Right cardiac atrium (tissue), 5 donors: ENCODE results near the gene INAFM1. TPM values are rescaled to one million over a fixed set of nuclear protein-coding genes. Genes with fewer than 3 reads are reported as not detected.
"Not testable (repeated sequence)": the region's sequence is repeated elsewhere in the genome, so short reads cannot be mapped to it uniquely, and the experiment has no call there.

ENCODE experiments used
- ATAC-seq, 2 donors: fragments of 200-7000 bp; cut with Tn5 transposase; one replicate each; pipeline versions ENCODE4 v1.8.0 to v1.9.1; 2020; ENCODE audit warnings: moderate library complexity in 2 of 2, mild to moderate bottlenecking in 1 of 2
- DNase-seq, 3 donors: peaks; one replicate each; pipeline ENCODE4 v3.0.0-alpha.2; 2020
- H3K27ac ChIP-seq: one replicate; pipeline ENCODE4 v1.5.1; 2013; ENCODE audit warnings: mild to moderate bottlenecking, low read length, control low read depth, moderate library complexity
- H3K27me3 ChIP-seq: one replicate; pipeline ENCODE4 v1.6.1; 2013; ENCODE audit not compliant: control insufficient read depth, insufficient read depth
- H3K4me1 ChIP-seq: one replicate; pipeline ENCODE4 v1.6.1; 2013; ENCODE audit warnings: low read length; ENCODE audit not compliant: control insufficient read depth, insufficient read depth
- H3K4me3 ChIP-seq: one replicate; pipeline ENCODE4 v1.5.1; 2013; ENCODE audit warnings: low read length, control low read depth
- H3K9me3 ChIP-seq: one replicate; pipeline ENCODE4 v1.6.1; 2013; ENCODE audit warnings: low read length; ENCODE audit not compliant: control insufficient read depth
- WGBS: extraction: QIAGEN DNeasy Blood & Tissue Kit; methylation state at CpG from one replicate; pipeline ENCODE4 v1.1.7; 2013; 5-methylcytosine and 5-hydroxymethylcytosine counted together
- intact Hi-C, 4 donors: fragments of 100-400 bp; cut with DNase I; formaldehyde crosslinking; loops; one replicate each; pipeline versions ENCODE4 v1.11.0 to v1.14.0; 2022 to 2023
- polyA plus RNA-seq: library from polyadenylated mRNA; stranded (reverse); fragments of 200-250 nt; gene quantifications from one replicate; pipeline ENCODE4 v1.2.3, GENCODE V29; 2013
- total RNA-seq, 4 donors: library from RNA; stranded (reverse); fragmentation: NEBNext Ultra II Directional; extraction: Animal tissue kit (Norgen Biotek cat#: 25700); gene quantifications; one replicate each; pipeline ENCODE4 v1.2.1, GENCODE V29; 2021
- donor health status: healthy with polysubstance abuse.
- donor health status: DM: no; HTN: yes; CAD: no.
- donor health status: DM: no; HTN: no; CAD: no.
- donor health status: DM: no; HTN: yes; CAD: no; lungs with severe emphysema.
- donor health status: DM: yes; HTN: yes; CAD: no.

The INAFM1 gene
- total and polyA plus RNA-seq, 5 donors: 7.0 to 16.9 (median 14.1) TPM

GRCh38 chr19:47300867-47301266, 26.2 kb downstream of the INAFM1 start:
- intact Hi-C loops, H3K4me3 ChIP-seq, ATAC-seq, H3K9me3 ChIP-seq, H3K27me3 ChIP-seq, H3K4me1 ChIP-seq, DNase-seq, H3K27ac ChIP-seq: not testable (repeated sequence)
- 90% methylated on average over 14 of the region's 14 CpGs for WGBS

GRCh38 chr19:47302249-47302648, 27.6 kb downstream of the INAFM1 start:
- DNase-seq (no peak), ATAC-seq (no peak)
- no peaks in the 10 kb centered on the region for H3K9me3 ChIP-seq
- no peak overlapping the region for H3K27ac ChIP-seq
- no peaks in the 10 kb centered on the region for H3K4me1 ChIP-seq
- no peaks in the 10 kb centered on the region for H3K27me3 ChIP-seq
- no peak overlapping the region for H3K4me3 ChIP-seq
- WGBS: 90% methylated on average over 10 of the region's 10 CpGs
- intact Hi-C loops: no loop called here

- no peak overlapping the region for H3K27ac ChIP-seq
- H3K27me3 ChIP-seq: no peaks in the 10 kb centered on the region
- WGBS: 65% methylated on average over 6 of the region's 6 CpGs
- H3K4me3 ChIP-seq: no peak overlapping the region
- DNase-seq (no peak), ATAC-seq (no peak)
- no peaks in the 10 kb centered on the region for H3K4me1 ChIP-seq
- intact Hi-C loops: no loop called here
- no peaks in the 10 kb centered on the region for H3K9me3 ChIP-seq
Measured at GRCh38 chr19:47303966-47304365, 29.3 kb downstream of the INAFM1 start.

- ATAC-seq: peak; percentile 33 to 51
- H3K27me3 ChIP-seq: no peaks in the 10 kb centered on the region
- H3K4me1 ChIP-seq: no peaks in the 10 kb centered on the region
- intact Hi-C loops: no loop called here
- no peak overlapping the region for H3K4me3 ChIP-seq
- no peak overlapping the region for H3K27ac ChIP-seq
- WGBS: 9% methylated on average over 14 of the region's 14 CpGs
- DNase-seq: peak; percentile 56 to 87 (median 86)
- no peaks in the 10 kb centered on the region for H3K9me3 ChIP-seq
Measured at GRCh38 chr19:47305309-47305751, 30.6 kb downstream of the INAFM1 start.

DNA sequence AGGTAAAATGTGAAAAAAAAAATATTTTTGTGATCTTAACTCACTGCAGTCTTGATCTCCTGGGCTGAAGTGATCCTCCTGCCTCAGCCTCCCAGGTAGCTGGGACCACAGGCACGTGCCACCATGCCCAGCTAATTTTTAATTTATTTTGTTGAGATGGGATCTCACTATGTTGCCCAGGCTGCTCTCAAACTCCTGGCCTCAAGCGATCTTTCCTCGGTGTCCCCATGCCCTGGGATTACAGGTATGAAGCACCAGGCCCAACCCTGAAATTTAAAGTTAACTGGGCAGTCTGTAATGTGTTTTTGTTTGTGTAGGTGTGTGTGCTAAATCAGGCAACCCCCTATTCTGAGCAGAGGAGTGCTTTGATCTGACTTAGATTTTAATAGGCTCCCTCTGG, 31.6 kb downstream of the INAFM1 start:
- no peak overlapping the region for H3K4me3 ChIP-seq
- no peaks in the 10 kb centered on the region for H3K27me3 ChIP-seq
- intact Hi-C loops: no loop called here
- ATAC-seq: no peak
- DNase-seq: no peak
- 89% methylated on average over 3 of the region's 3 CpGs for WGBS
- H3K27ac ChIP-seq: no peak overlapping the region
- H3K9me3 ChIP-seq: no peaks in the 10 kb centered on the region
- H3K4me1 ChIP-seq: no peaks in the 10 kb centered on the region

- Histone ChIP-seq H3K4me3 (no peak overlapping the region), H3K27ac (no peak overlapping the region), H3K4me1 (no peaks in the 10 kb centered on the region), H3K9me3 (no peaks in the 10 kb centered on the region), H3K27me3 (no peaks in the 10 kb centered on the region)
- DNase-seq (no peak), ATAC-seq (no peak)
- intact Hi-C loops: no loop called here
- WGBS: 56% methylated on average over 8 of the region's 8 CpGs
Measured at GRCh38 chr19:47309038-47309437, 34.4 kb downstream of the INAFM1 start.

GRCh38 chr19:47309608-47310007, 34.9 kb downstream of the INAFM1 start, which contains the start of gene C5AR1:
TSS of gene C5AR1 (plus strand) at chr19:47309861. CDS start at chr19:47309896, 35 bp downstream.
- ATAC-seq (peak; percentile 62 to 63), DNase-seq (peak in 2 of 3 donors; percentile 66 to 78)
- Histone ChIP-seq H3K4me3 (no peak within 1 kb of the TSS), H3K4me1 (no peaks in the 10 kb centered on the region), H3K27me3 (no peaks in the 10 kb centered on the region), H3K9me3 (no peaks in the 10 kb centered on the region), H3K27ac (no peak within 1 kb of the TSS)
- intact Hi-C loops: no loop called here
- 38% methylated on average over 12 of the region's 12 CpGs for WGBS

- 94% methylated on average over 2 of the region's 2 CpGs for WGBS
- Histone ChIP-seq H3K27me3 (no peaks in the 10 kb centered on the region), H3K4me3 (no peak overlapping the region), H3K27ac (no peak overlapping the region), H3K4me1 (no peaks in the 10 kb centered on the region), H3K9me3 (no peaks in the 10 kb centered on the region)
- DNase-seq (no peak), ATAC-seq (no peak)
- intact Hi-C loops: no loop called here
Measured at GRCh38 chr19:47310323-47310722, 35.6 kb downstream of the INAFM1 start.

DNA sequence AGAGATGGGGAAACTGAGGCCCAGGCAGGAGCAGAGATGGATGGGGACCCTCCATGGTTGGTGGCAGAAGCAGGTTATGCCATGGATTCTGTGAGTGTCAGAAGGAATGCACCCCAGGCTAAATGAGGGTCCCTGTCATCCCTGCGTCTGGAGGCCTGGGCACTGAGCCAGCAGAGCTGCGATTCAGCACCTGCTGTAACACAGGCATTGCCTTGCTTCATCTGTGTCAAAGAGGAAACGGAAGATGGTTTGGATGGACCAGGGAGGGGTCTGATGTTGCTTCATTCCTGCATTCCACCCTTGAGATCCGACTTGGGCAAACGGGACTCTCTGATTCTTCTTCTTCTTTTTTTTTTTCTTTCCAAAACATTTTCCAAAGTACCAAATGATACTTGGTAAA, 36.1 kb downstream of the INAFM1 start:
- intact Hi-C loops: no loop called here
- Histone ChIP-seq H3K27ac (no peak overlapping the region), H3K4me3 (no peak overlapping the region), H3K27me3 (no peaks in the 10 kb centered on the region), H3K9me3 (no peaks in the 10 kb centered on the region), H3K4me1 (no peaks in the 10 kb centered on the region)
- WGBS: 17% methylated on average over 5 of the region's 5 CpGs
- peak in 1 of 2 donors; percentile 25 for ATAC-seq
- peak; percentile 56 to 74 (median 72) for DNase-seq

- no peaks in the 10 kb centered on the region for H3K27me3 ChIP-seq
- intact Hi-C loops: no loop called here
- ATAC-seq (no peak), DNase-seq (no peak)
- H3K4me3 ChIP-seq: no peak overlapping the region
- no peak overlapping the region for H3K27ac ChIP-seq
- no peaks in the 10 kb centered on the region for H3K9me3 ChIP-seq
- H3K4me1 ChIP-seq: no peaks in the 10 kb centered on the region
- WGBS: 84% methylated on average over 5 of the region's 5 CpGs
Measured at GRCh38 chr19:47312366-47313006, 37.8 kb downstream of the INAFM1 start.

GRCh38 chr19:47313754-47314295, 39.1 kb downstream of the INAFM1 start:
- Histone ChIP-seq H3K4me1 (no peaks in the 10 kb centered on the region), H3K27ac (no peak overlapping the region), H3K27me3 (no peaks in the 10 kb centered on the region), H3K9me3 (no peaks in the 10 kb centered on the region), H3K4me3 (no peak overlapping the region)
- 77% methylated on average over 10 of the region's 10 CpGs for WGBS
- intact Hi-C loops: no loop called here
- DNase-seq: no peak
- no peak for ATAC-seq
